GM23248 (cell line): ENCODE data around the gene ZSCAN22.

ENCODE experiments used
- EZH2 ChIP-seq: fragments of 200-600 bp; sonication (generic); IDR thresholded peaks from 2 replicates; pipeline ENCODE4 v1.6.1; 2018; ENCODE audit warnings: antibody characterized with exemption, mild to moderate bottlenecking; ENCODE audit not compliant: insufficient read depth, poor library complexity, severe bottlenecking
- EZH2phosphoT487 ChIP-seq: fragments of 200-600 bp; sonication (generic); IDR thresholded peaks from 2 replicates; pipeline ENCODE4 v1.6.1; 2018; ENCODE audit warnings: antibody characterized with exemption, moderate library complexity, mild to moderate bottlenecking, low read depth; ENCODE audit not compliant: insufficient read depth

GRCh38 chr19:58388175-58388526, 61.4 kb downstream of the ZSCAN22 start:
- TF ChIP-seq EZH2 (no peak), EZH2phosphoT487 (no peak)
